NCI-H1417 treated with DMSO at 0.1 percent for 48 hours (cell line): Measurements from ENCODE around the gene TMEM89.

ENCODE experiments used
- DNase-seq: peaks from one replicate; lab custom pipeline; 2025; lab: John Stamatoyannopoulos, UW

The TMEM89 gene

GRCh38 chr3:48612309-48612708, 9.3 kb downstream of the TMEM89 start:
- no peak for DNase-seq

DNA sequence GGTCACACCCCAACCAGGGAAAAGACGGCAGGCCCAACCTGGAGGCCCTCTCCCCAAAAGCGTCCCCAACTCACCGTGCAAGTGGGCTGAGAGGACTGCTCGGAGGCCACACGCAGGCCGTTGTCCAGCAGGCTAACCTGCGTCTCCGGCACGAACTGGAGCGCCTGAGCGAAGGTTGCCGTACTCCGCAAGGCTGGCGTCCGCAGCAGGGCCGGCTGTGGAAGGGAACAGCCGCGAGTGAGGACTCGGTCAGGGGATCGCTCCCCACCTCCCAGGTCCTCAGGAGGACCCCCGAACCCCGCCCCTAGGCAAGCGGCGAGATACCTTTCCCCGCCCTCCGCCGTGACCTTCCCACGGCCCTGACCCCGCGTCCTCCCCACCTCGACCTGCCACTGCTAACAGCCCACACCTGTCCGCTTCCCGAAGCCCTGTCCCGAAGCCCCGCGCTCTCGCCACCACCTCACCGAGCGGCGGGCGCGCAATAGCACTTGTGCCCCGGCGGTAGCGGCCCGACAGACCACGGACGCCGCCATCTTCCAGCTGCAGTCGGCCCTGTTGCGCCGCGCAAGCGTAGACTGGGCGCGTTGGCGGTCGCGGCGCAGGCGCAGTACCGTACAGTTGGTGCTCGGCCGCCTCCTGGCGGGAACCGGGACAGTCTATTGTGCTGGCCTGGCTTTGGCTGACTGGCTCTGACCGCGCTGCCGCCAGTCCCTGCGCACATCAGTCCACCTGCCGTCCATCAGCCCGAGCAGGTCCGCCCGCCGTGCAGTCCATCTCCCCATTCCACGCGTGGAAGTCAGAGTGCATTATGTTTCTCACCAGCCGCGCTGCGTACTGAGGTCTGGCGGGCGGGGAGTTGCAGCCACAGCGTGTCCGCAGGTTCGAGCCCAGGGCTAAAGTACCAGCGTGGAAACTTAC, 12.2 kb downstream of the TMEM89 start, which contains the start of gene UQCRC1:
Gene UQCRC1 (minus strand): TSS at position 559 of the 918 bp plus-strand sequence. CDS start 26 bp downstream, at position 533.
- DNase-seq, result peak; percentile 46

GRCh38 chr3:48607519-48607918, 14.1 kb downstream of the TMEM89 start:
- DNase-seq, result no peak

DNA sequence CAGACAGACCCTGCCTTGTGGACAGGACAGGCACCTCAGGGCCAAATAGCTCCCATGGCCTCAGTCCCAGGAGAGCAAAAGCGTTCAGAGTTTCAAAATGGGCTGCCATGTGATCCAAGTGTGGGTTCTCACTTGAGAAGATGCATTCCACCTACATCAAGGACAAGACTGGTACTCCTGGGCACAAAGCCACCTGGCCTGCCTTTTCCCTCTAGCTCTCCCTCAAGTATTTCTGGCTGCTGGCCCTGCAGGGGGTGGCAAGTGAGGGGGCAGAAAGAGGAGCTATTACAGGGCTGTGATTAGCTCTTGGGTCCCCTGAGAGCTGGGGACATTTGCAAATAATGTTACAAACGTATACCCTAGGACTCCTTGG, 20.0 kb downstream of the TMEM89 start:
- no peak for DNase-seq

DNA sequence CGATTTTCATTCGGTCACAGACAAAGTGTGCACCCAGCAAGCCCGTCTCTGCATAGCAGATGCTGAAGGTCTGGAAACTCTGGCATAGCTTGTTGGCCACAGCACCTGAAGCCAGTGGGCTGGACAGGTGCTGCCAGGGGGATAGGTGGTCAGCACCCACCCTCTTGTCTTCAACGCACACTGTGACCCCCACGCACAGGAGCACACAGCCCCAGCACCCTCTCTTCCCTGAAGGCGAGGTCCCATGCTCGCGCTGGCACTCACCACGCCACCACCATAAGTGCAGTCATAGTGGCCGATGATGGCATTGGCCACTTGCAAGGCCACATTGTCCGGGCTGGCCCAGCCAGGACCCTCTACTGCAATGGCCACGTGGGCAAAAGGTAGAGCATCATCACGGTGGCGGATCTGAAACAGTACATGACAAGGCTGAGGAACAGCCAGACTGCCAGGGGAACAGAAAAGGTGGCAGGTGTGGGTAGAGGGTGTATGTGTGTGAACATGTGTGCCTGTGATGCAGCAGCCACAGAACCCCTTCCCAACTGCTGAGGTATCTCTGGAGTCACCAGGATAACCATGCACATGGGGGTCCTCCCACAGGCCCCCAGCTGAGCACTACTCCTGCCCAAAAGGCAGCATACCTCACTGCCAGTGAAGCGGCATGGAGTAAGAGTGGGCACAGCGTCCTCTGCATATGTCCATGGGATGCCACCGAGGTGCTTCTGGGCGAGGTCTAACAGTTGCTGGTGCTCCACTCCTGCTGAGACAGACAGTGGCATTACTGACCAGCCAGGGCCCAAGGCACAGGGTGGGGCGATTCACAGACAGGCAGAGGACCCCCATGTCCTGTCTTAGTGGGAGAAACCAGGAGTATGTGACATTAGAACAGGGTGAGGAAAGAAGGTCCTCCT, 20.6 kb downstream of the TMEM89 start:
- DNase-seq, result no peak

- DNase-seq, result no peak
Observed at GRCh38 chr3:48599509-48600285, 21.9 kb downstream of the TMEM89 start.

DNA sequence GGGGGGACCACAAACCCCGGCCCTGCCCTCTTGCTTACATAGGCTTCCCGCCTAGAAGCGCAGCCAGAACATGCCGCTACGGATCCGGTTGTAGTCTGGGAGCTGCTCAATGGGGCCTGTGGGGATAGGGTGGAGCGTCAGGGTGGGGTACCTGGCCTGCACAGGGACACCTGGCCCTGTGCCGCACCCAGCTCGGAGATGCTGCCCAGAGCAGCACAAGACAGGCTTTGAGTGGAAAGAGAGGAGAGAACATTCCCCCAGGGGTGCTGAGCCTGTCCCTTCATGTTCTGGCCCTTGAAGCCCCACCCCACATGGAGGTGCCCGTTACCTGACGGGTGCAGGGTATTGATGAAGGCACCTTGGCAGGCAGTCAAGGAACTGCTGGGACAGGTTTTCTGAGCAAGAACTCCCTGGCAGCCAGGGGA, 22.5 kb downstream of the TMEM89 start:
- DNase-seq, result no peak

- DNase-seq, result no peak
Observed at GRCh38 chr3:48598323-48599076, 23.1 kb downstream of the TMEM89 start.

- no peak for DNase-seq
Observed at GRCh38 chr3:48597408-48597800, 24.2 kb downstream of the TMEM89 start.

DNA sequence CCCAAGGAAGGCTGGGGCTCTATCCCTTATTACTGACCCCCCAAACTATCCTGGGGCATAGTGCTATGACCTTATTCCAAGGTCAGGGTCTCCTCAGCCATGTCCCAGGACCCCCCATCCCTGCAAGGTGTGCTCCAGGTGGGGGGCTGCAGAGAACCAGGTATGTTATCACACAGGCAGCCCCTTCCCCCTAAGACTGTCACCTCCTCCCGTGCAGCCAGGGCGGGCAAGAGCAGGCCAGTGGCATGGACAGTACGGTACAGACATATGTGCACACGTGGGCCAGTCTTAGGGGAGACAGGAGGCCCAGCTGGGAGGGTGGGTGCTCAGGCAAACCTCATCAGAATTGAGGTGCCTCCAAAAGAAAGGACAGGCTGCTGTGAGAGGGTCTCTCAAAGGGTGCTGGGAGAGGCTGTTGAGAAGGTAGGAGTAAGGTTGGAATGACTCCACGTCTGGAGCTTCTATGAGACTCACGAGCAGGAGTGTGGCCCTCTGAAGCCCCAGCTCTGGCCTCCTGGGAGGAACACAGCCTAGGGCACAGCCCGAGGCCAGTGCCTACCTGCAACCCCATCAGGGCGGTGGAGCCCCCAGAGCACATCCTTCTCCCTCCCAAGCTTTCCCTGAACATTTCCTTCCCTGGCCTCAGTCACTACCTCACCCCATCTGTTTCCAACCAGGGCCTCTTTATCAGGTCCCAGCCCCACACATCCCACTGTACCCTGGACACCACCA, 24.7 kb downstream of the TMEM89 start:
- no peak for DNase-seq

- DNase-seq, result no peak
Observed at GRCh38 chr3:48596157-48596556, 25.4 kb downstream of the TMEM89 start.

GRCh38 chr3:48595526-48596121, 25.9 kb downstream of the TMEM89 start:
- DNase-seq, result no peak

GRCh38 chr3:48595075-48595525, 26.5 kb downstream of the TMEM89 start, which contains the start of gene COL7A1:
Gene COL7A1, minus strand, starts transcription at chr3:48595329. Its CDS starts 170 bp downstream, at chr3:48595159.
- DNase-seq, result no peak

DNA sequence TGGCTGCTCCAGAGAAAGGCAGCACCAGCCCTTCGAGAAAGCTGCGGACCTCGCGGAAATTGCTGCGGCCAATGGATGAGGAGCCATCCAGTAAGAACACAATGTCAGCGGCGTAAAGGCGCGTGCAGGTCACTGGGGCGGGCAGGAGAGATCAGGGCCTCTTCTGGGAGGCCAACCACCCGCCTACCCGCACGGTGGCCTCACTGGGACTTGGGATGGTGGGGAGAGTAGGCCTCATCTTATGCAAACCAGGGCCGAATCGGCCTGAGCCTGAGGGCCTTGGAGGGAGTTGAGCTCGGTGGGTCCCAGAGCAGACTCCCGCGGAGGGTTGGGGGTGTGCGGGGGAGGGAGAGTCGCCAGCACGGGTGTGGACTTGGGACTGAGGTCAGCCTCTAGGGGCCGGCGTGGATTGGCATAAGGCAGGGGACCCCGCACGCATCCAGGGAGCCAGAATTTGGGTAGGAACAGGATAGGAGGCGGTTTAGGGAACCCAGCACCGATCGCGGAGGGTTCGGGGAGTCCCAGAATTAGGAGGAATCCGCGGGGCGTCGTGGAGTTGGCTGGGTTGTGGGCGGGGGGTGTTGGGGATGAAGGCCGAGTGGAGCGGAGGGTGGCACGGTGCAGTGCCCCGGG, 27.0 kb downstream of the TMEM89 start:
- no peak for DNase-seq

DNA sequence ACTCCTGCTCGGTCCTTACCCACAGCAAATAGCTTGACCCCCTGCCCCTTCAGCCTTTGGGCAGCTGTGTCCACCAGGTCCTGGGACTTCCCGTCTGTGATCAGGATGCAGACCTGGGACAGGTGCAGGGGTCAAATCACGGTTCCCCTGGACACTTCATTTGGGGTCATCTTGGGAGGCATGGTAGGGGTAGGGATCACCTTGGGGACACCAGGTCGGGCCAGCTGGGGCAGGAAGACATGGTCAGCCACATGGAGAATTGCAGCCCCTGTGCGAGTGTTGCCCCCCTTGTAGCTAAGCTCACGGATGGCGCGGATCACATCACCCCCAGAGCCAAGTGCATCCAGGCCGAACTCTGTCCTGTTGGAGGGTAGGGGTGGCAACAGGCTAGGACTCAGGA, 28.2 kb downstream of the TMEM89 start:
- DNase-seq, result no peak

GRCh38 chr3:48592519-48593087, 29.0 kb downstream of the TMEM89 start:
- no peak for DNase-seq

DNA sequence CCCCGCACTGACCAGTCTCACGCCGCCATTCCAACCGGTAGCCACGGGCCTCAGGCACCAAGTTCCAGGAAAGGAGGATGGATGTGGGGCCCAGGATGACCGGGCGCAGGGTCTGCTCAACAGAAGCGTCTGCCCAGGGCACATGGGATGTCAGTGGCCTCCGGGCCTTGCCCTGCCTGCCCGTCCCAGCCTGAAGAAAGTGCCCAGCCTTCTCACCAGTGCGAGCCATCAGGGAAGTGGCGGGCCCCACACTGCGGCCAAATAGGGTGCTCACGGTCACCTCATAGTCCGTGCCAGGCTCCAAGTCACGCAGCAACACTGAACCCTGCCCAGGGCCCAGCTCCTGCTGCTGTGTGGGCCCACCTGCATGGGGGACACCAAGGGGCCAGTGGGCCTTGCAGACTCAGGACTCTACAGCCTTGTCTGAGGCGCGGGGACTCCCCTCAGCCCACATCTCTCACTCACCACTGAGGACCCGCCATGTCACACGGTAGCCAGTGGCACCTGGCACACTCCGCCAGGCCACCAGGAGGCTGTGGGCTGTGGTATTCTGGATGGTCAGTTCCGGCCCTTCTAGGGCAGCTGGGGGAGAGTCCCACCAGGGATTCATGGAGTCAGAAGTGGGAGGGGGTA, 29.6 kb downstream of the TMEM89 start:
- no peak for DNase-seq

- DNase-seq, result no peak
Observed at GRCh38 chr3:48591436-48591835, 30.1 kb downstream of the TMEM89 start.

DNA sequence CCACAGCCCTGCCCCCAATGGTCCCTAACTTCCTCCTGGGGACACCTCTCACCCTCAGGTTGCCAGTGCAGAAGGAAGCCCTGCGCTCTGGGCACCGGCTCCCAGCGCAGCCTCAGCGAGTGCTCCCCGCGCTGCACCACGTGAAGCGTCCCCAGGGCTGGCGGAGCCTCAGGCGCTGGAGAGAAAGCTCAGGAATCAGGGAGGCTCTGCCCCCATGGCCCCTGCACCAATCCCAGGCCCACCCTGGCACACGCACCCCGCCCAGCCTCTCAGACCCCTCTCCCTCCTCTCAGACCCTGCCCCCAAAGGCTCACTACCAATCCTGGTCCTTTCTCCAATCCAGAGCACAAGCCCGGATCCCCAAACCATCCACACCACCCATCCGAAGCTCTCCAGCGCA, 33.3 kb downstream of the TMEM89 start:
- no peak for DNase-seq
